ENCODE results near the gene TMEM214. TPM values are rescaled to one million over a fixed set of nuclear protein-coding genes. Genes with fewer than 3 reads are reported as not detected.

Gene TMEM214
- total and polyA plus RNA-seq, 5 experiments from 2014 or later: 19.4 to 60.9 (median 25.8) TPM

- DNase-seq (no peak), ATAC-seq (no peak)
- Mint-ChIP-seq H3K27ac (peak overlapping the region in 1 of 10 donors; percentile 21), H3K9me3 (no peaks in the 10 kb centered on the region), H3K4me1 (peaks cover 11 to 34% (median 30%) of the 10 kb centered on the region in 4 donors), H3K27me3 (no peaks in the 10 kb centered on the region), H3K4me3 (no peak overlapping the region), H3K36me3 (peaks cover 0 to 6% (median 0%) of the 10 kb centered on the region in 3 donors)
- POLR2A ChIA-PET: no interaction called here
Measured at GRCh38 chr2:27029051-27029450, 3.7 kb upstream of the TMEM214 start.

- H3K27me3 Mint-ChIP-seq: no peaks in the 10 kb centered on the region
- H3K4me3 Mint-ChIP-seq: peak overlapping the region; percentile 89 to 95 (median 94)
- POLR2A ChIA-PET: interaction anchor here (0.6 to 2.6 kb wide), 7 partner anchors 9 to 260 kb away, joined by 3 to 25 read pairs (median 4); partner anchors contain the start of genes AGBL5 and OST4
- ATAC-seq: peak in 1 of 2 donors; percentile 5
- H3K36me3 Mint-ChIP-seq: peaks cover 0 to 37% (median 5%) of the 10 kb centered on the region in 3 donors
- H3K9me3 Mint-ChIP-seq: no peaks in the 10 kb centered on the region
- H3K27ac Mint-ChIP-seq: peak overlapping the region; percentile 79 to 94 (median 88)
- H3K4me1 Mint-ChIP-seq: peaks cover 15 to 52% (median 43%) of the 10 kb centered on the region in 4 donors
- no peak for DNase-seq
Measured at GRCh38 chr2:27033253-27033852, 588 bp downstream of the TMEM214 start.

GRCh38 chr2:27038012-27038411 lies 5.2 kb downstream of the TMEM214 start:
- H3K4me3 Mint-ChIP-seq: no peak overlapping the region
- no peak for ATAC-seq

GRCh38 chr2:27038631-27039339 lies 6.0 kb downstream of the TMEM214 start:
- H3K9me3 Mint-ChIP-seq: no peaks in the 10 kb centered on the region
- H3K27me3 Mint-ChIP-seq: no peaks in the 10 kb centered on the region
- ATAC-seq (no peak), DNase-seq (no peak)
- no peak overlapping the region for H3K4me3 Mint-ChIP-seq
- peaks cover 11 to 34% (median 18%) of the 10 kb centered on the region in 4 donors for H3K4me1 Mint-ChIP-seq
- H3K36me3 Mint-ChIP-seq: peaks cover 0 to 67% (median 7%) of the 10 kb centered on the region in 3 donors
- POLR2A ChIA-PET: interaction anchor here (1.6 kb wide), 1 partner anchor 12 kb away, joined by 6 read pairs; the partner anchor contains the start of gene AGBL5
- no peak overlapping the region for H3K27ac Mint-ChIP-seq

More at GRCh38 chr2:27038012-27038411, 5.2 kb downstream of the TMEM214 start:
- peaks cover 0 to 67% (median 7%) of the 10 kb centered on the region in 3 donors for H3K36me3 Mint-ChIP-seq
- no peaks in the 10 kb centered on the region for H3K9me3 Mint-ChIP-seq
- peaks cover 17 to 39% (median 25%) of the 10 kb centered on the region in 4 donors for H3K4me1 Mint-ChIP-seq
- H3K27ac Mint-ChIP-seq: peak overlapping the region in 2 of 10 donors; percentile 21 to 69
- POLR2A ChIA-PET: interaction anchor here (0.7 to 1.6 kb wide), 2 partner anchors 13 to 29 kb away, joined by 6 read pairs; partner anchors contain the start of gene AGBL5
- DNase-seq: no peak
- H3K27me3 Mint-ChIP-seq: no peaks in the 10 kb centered on the region

- Mint-ChIP-seq H3K27ac (no peak overlapping the region), H3K4me3 (no peak overlapping the region), H3K9me3 (no peaks in the 10 kb centered on the region), H3K27me3 (no peaks in the 10 kb centered on the region), H3K36me3 (peaks cover 0 to 67% (median 7%) of the 10 kb centered on the region in 3 donors), H3K4me1 (peaks cover 6 to 28% (median 12%) of the 10 kb centered on the region in 4 donors)
- POLR2A ChIA-PET: interaction anchor here (1.2 kb wide), 1 partner anchor 12 kb away, joined by 7 read pairs; the partner anchor contains the start of gene AGBL5
- no peak for ATAC-seq
- DNase-seq: no peak
Measured at GRCh38 chr2:27039426-27039825, 6.7 kb downstream of the TMEM214 start.

GRCh38 chr2:27039871-27040270 lies 7.1 kb downstream of the TMEM214 start:
- POLR2A ChIA-PET: interaction anchor here (1.2 kb wide), 1 partner anchor 11 kb away, joined by 7 read pairs; the partner anchor contains the start of gene AGBL5
- peak overlapping the region in 1 of 10 donors; percentile 56 for H3K27ac Mint-ChIP-seq

GRCh38 chr2:27040282-27040681 lies 7.5 kb downstream of the TMEM214 start:
- Mint-ChIP-seq H3K27ac (peak overlapping the region in 1 of 10 donors; percentile 16), H3K4me3 (no peak overlapping the region), H3K36me3 (peaks cover 0 to 64% (median 7%) of the 10 kb centered on the region in 3 donors), H3K9me3 (no peaks in the 10 kb centered on the region), H3K27me3 (no peaks in the 10 kb centered on the region), H3K4me1 (peaks cover 0 to 20% (median 6%) of the 10 kb centered on the region in 4 donors)
- POLR2A ChIA-PET: interaction anchor here (1.2 kb wide), 1 partner anchor 11 kb away, joined by 7 read pairs; the partner anchor contains the start of gene AGBL5
- no peak for ATAC-seq
- DNase-seq: no peak

More at GRCh38 chr2:27039871-27040270, 7.1 kb downstream of the TMEM214 start:
- H3K4me3 Mint-ChIP-seq: no peak overlapping the region
- H3K4me1 Mint-ChIP-seq: peaks cover 4 to 24% (median 9%) of the 10 kb centered on the region in 4 donors
- DNase-seq (no peak), ATAC-seq (no peak)
- peaks cover 0 to 67% (median 7%) of the 10 kb centered on the region in 3 donors for H3K36me3 Mint-ChIP-seq
- H3K9me3 Mint-ChIP-seq: no peaks in the 10 kb centered on the region
- no peaks in the 10 kb centered on the region for H3K27me3 Mint-ChIP-seq

GRCh38 chr2:27041752-27042151 lies 9.0 kb downstream of the TMEM214 start:
- Mint-ChIP-seq H3K36me3 (peaks cover 0 to 49% (median 2%) of the 10 kb centered on the region in 3 donors), H3K27ac (peak overlapping the region in 3 of 10 donors; percentile 16 to 79 (median 71)), H3K4me3 (peak overlapping the region in 1 of 10 donors; percentile 8), H3K4me1 (peaks cover 0 to 20% (median 2%) of the 10 kb centered on the region in 4 donors), H3K27me3 (no peaks in the 10 kb centered on the region), H3K9me3 (no peaks in the 10 kb centered on the region)
- POLR2A ChIA-PET: interaction anchor here (0.8 to 1.7 kb wide), 2 partner anchors 9 to 10 kb away, joined by 3 to 4 read pairs; partner anchors contain the start of genes AGBL5 and TMEM214
- DNase-seq (no peak), ATAC-seq (peak in 1 of 2 donors; percentile 33)

GRCh38 chr2:27042159-27042661 lies 9.4 kb downstream of the TMEM214 start:
- Mint-ChIP-seq H3K27ac (peak overlapping the region in 6 of 10 donors; percentile 15 to 85 (median 64)), H3K36me3 (peaks cover 0 to 44% (median 2%) of the 10 kb centered on the region in 3 donors), H3K4me1 (peaks cover 0 to 20% (median 2%) of the 10 kb centered on the region in 4 donors), H3K27me3 (no peaks in the 10 kb centered on the region), H3K9me3 (no peaks in the 10 kb centered on the region), H3K4me3 (peak overlapping the region in 1 of 10 donors; percentile 8)
- DNase-seq (no peak), ATAC-seq (peak in 1 of 2 donors; percentile 65)
- POLR2A ChIA-PET: interaction anchor here (1.7 kb wide), 1 partner anchor 9 kb away, joined by 4 read pairs; the partner anchor contains the start of gene TMEM214

- DNase-seq (no peak), ATAC-seq (no peak)
- Mint-ChIP-seq H3K27me3 (no peaks in the 10 kb centered on the region), H3K4me3 (no peak overlapping the region), H3K36me3 (peaks cover 0 to 35% (median 2%) of the 10 kb centered on the region in 3 donors), H3K4me1 (peaks cover 0 to 20% (median 2%) of the 10 kb centered on the region in 4 donors), H3K27ac (peak overlapping the region in 3 of 10 donors; percentile 52 to 79 (median 59)), H3K9me3 (no peaks in the 10 kb centered on the region)
- POLR2A ChIA-PET: interaction anchor here (0.6 to 1.8 kb wide), 3 partner anchors 10 to 28 kb away, joined by 3 to 7 read pairs (median 4); partner anchors contain the start of genes OST4 and TMEM214
Measured at GRCh38 chr2:27042985-27043634, 10.3 kb downstream of the TMEM214 start.

- Mint-ChIP-seq H3K27ac (peak overlapping the region; percentile 97 to 100 (median 99)), H3K4me1 (peaks cover 22 to 31% (median 28%) of the 10 kb centered on the region in 4 donors), H3K4me3 (peak overlapping the region; percentile 86 to 99 (median 97)), H3K9me3 (peaks cover 0 to 10% (median 3%) of the 10 kb centered on the region in 9 donors), H3K36me3 (peaks cover 0 to 9% (median 7%) of the 10 kb centered on the region in 3 donors), H3K27me3 (peaks cover 0 to 12% (median 0%) of the 10 kb centered on the region in 5 donors)
- ATAC-seq: peak; percentile 23 to 32
- POLR2A ChIA-PET: interaction anchor here (0.6 to 17.0 kb wide), 10 partner anchors 12 to 909 kb away, joined by 3 to 270 read pairs (median 8); partner anchors contain the start of genes ATRAID, KHK, OST4 and SLC35F6
- DNase-seq: peak in 9 of 10 donors; percentile 32 to 73 (median 55)
Measured at GRCh38 chr2:27049422-27050280, 16.9 kb downstream of the TMEM214 start.

Data from naive thymus-derived CD8-positive, alpha-beta T cell (primary cell).